Fibroblast of pulmonary artery (primary cell): ENCODE measurements around the gene GSX1.

ENCODE experiments used
- DNase-seq: peaks from one replicate; pipeline ENCODE4 v3.0.0-alpha.2; 2010; ENCODE audit warnings: low read depth
- H3K4me3 ChIP-seq: replicated peaks from 2 replicates; pipeline ENCODE4 v1.5.1; 2011; ENCODE audit warnings: low read depth, mild to moderate bottlenecking, control low read depth, low read length, moderate library complexity
- TF ChIP-seq, protein P1 (sequence below): IDR thresholded peaks from 2 replicates; pipeline ENCODE4 v1.5.1; 2011; ENCODE audit warnings: mild to moderate bottlenecking, control low read depth, low read length, inconsistent platforms; ENCODE audit errors: missing control alignments

GSX1 gene

DNA sequence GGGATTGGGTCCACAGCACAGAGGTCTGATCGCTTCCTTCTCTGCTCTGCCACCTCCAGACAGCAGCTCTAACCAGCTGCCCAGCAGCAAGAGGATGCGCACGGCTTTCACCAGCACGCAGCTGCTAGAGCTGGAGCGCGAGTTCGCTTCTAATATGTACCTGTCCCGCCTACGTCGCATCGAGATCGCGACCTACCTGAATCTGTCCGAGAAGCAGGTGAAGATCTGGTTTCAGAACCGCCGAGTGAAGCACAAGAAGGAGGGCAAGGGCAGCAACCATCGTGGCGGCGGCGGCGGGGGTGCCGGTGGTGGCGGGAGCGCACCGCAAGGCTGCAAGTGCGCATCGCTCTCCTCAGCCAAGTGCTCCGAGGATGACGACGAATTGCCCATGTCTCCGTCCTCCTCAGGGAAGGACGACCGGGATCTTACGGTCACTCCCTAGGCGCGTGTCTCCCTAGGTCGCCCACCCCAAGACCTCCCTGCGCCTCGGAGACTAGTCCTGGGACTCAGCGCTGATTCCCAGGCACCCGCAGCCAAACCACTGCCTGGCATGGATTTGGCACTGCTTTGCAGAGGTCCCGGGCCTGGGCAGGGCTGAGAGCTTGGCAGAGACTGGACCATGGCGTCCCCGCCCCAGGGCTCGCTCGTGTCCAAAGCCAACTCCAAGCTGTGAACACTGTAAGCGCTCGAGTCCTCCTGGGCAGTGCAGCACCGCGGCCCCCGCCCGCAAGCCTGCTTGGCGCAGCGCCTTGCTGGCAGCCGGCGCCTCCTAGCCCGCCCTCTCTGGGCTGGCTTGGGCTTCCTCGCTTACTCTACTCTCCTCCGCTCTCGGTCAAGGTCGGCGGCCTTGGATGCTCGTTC, 1.5 kb downstream of the GSX1 start:
- H3K4me3 ChIP-seq: no peak overlapping the region
- DNase-seq: no peak
- TF ChIP-seq, protein P1, sequence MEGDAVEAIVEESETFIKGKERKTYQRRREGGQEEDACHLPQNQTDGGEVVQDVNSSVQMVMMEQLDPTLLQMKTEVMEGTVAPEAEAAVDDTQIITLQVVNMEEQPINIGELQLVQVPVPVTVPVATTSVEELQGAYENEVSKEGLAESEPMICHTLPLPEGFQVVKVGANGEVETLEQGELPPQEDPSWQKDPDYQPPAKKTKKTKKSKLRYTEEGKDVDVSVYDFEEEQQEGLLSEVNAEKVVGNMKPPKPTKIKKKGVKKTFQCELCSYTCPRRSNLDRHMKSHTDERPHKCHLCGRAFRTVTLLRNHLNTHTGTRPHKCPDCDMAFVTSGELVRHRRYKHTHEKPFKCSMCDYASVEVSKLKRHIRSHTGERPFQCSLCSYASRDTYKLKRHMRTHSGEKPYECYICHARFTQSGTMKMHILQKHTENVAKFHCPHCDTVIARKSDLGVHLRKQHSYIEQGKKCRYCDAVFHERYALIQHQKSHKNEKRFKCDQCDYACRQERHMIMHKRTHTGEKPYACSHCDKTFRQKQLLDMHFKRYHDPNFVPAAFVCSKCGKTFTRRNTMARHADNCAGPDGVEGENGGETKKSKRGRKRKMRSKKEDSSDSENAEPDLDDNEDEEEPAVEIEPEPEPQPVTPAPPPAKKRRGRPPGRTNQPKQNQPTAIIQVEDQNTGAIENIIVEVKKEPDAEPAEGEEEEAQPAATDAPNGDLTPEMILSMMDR: no peak

DNA sequence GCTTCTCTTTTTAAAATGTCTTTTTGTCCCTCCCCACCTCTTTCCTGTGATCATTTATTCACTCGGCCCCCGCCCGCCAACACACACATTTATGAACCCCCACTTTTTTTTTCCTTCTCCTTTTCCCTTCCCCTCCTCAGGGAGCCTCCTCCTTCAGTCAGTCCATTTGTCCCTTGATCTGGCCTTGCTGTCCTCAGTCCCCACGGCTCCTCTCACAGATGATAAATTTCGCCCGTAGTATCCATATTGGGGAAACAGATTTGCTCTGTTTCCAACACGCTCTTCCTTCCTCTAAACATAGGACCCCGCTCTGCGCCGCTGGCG, 2.0 kb downstream of the GSX1 start:
- H3K4me3 ChIP-seq: no peak overlapping the region
- TF ChIP-seq, protein P1: no peak
- DNase-seq: no peak

DNA sequence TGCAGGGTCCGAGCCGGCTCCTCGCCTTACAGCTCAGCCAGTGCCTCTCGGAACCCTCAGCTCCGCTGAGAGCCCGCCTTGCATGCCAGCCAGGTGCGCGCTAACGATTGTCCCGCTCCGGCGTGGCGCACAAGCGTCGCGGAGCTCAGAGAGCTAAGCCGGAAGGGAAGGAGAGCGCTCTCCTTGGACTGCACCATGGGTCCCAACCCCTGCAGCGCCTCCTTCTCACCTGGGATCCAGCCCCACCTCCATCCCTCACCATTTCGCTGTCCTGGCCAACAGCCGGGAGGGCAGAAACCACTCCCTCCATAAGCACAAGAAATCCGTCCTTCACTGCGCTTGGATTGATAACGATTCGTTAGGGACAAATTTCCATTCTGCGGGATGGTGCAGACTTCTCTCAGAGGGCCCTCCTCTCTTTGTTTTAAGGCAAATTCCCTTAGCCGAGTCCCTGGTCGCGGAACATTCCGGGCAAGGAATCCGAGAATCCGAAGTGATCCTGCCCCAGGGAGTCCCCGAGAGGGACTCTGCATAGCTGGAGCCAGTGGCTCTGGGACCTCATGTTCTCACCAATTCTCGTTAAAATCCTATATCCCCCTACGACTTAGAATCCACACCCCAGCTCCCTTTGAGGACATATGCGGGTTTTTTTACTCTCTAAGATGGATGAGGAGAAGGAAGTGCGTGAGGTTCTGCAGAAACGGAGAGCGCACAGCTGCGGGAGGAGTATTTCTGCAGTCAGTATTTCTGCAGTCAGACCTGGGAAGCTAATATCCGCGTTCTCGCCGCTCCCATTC, 2.8 kb downstream of the GSX1 start:
- TF ChIP-seq, protein P1: no peak
- DNase-seq: no peak
- no peak overlapping the region for H3K4me3 ChIP-seq

DNA sequence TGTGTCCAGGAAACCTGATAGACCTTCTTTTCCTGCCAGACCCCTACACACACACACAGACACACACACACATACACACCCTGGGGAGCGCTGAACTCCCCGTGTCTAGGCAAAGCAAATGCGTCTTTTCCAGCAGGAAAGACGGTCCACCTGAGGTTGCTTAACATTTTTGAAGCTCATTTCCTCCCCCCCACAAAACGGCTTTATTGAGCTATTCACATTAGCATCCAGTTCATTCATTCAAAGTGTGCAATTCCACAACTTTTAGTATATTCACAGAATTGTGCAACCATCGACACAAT, 3.4 kb downstream of the GSX1 start:
- DNase-seq: no peak
- TF ChIP-seq, protein P1: no peak
- H3K4me3 ChIP-seq: no peak overlapping the region

DNA sequence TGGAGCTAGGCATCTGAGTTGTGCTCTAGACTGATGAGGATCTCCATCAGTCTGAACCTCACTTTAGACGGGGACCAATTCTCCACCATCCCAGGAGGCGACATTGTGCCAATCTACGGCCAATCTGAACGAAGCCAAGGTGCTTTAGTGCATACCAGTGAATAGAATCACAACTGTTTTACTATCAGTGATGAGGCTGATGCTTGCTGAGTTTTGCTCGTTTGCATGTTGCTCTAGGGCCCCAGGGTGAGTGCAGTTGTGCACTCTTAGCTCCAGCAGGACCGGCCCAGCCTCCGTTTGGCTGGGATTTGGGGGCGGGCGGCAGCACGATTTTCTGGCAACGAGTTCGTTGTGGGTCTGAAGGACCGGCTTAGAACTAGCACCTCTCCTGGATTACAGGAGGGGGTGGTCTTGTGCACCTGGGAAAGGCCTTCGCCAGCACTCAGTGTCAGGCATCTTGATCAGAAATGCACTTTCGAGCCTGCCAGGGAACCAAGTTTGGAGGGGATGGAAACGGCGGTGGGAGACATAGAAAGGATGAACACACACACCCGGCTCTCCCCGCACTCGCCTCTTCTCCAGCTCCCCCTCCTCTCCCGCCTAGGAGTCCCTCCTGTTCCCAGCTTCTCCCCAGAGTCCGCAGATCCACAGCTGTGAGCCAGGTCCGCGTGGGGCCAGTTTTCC, 4.4 kb downstream of the GSX1 start:
- H3K4me3 ChIP-seq: no peak overlapping the region
- TF ChIP-seq, protein P1: no peak
- no peak for DNase-seq

DNA sequence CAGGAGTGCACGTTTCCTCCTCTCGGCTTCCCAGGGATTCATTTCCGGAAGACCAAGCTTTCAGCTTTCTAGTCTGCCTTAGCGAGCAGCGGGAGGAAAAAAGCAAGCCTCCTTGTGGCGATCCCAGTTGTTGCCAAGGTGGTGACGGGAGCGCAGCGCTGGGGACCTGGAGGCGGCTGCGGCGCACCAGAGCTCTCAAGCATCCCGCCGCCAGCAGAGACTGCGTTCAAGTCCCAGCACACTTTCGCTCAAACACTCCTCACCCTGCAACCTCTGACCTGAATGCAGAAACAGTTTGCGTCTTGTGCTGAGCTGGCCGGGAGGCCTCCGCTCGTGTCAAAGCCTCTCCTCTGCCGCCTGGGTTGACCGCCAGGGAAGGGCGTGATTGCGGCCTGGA, 4.9 kb downstream of the GSX1 start:
- no peak overlapping the region for H3K4me3 ChIP-seq
- peak; percentile 31 for DNase-seq
- TF ChIP-seq, protein P1: peak; percentile 15
